ENCODE measurements around the gene STAT5B.
"Not testable (repeated sequence)": the region's sequence is repeated elsewhere in the genome, so short reads cannot be mapped to it uniquely, and the experiment has no call there.

The STAT5B gene

GRCh38 chr17:42264366-42264765 is 11.8 kb downstream of the STAT5B start:
- DNase-seq, result not testable (repeated sequence)

- DNase-seq, result no peak
Measured at GRCh38 chr17:42260318-42260717, 15.9 kb downstream of the STAT5B start.

GRCh38 chr17:42255445-42255844 is 20.7 kb downstream of the STAT5B start:
- DNase-seq, result no peak

- no peak for DNase-seq
Measured at GRCh38 chr17:42253578-42253977, 22.6 kb downstream of the STAT5B start.

- no peak for DNase-seq
Measured at GRCh38 chr17:42252597-42253550, 23.3 kb downstream of the STAT5B start.

GRCh38 chr17:42251115-42251514 is 25.1 kb downstream of the STAT5B start:
- DNase-seq, result no peak

- no peak for DNase-seq
Measured at GRCh38 chr17:42249681-42250446, 26.3 kb downstream of the STAT5B start.

GRCh38 chr17:42248351-42249179 is 27.6 kb downstream of the STAT5B start:
- no peak for DNase-seq

- no peak for DNase-seq
Measured at GRCh38 chr17:42247734-42248133, 28.5 kb downstream of the STAT5B start.

GRCh38 chr17:42246515-42246914 is 29.7 kb downstream of the STAT5B start:
- no peak for DNase-seq

- DNase-seq, result not testable (repeated sequence)
Measured at GRCh38 chr17:42245183-42245582, 31.0 kb downstream of the STAT5B start.

GRCh38 chr17:42244116-42244515 is 32.1 kb downstream of the STAT5B start:
- DNase-seq, result not testable (repeated sequence)

GRCh38 chr17:42243493-42243982 is 32.7 kb downstream of the STAT5B start:
- DNase-seq, result no peak

- DNase-seq, result no peak
Measured at GRCh38 chr17:42241871-42242270, 34.3 kb downstream of the STAT5B start.

- not testable (repeated sequence) for DNase-seq
Measured at GRCh38 chr17:42240863-42241262, 35.3 kb downstream of the STAT5B start.

GRCh38 chr17:42240201-42240600 is 36.0 kb downstream of the STAT5B start:
- no peak for DNase-seq

GRCh38 chr17:42239576-42239975 is 36.6 kb downstream of the STAT5B start:
- not testable (repeated sequence) for DNase-seq

GRCh38 chr17:42236760-42237159 is 39.4 kb downstream of the STAT5B start:
- no peak for DNase-seq

GRCh38 chr17:42233994-42234393 is 42.2 kb downstream of the STAT5B start:
- DNase-seq, result no peak

- DNase-seq, result no peak
Measured at GRCh38 chr17:42233156-42233555, 43.0 kb downstream of the STAT5B start.

- DNase-seq, result no peak
Measured at GRCh38 chr17:42230225-42230624, 46.0 kb downstream of the STAT5B start.

- DNase-seq, result no peak
Measured at GRCh38 chr17:42227849-42228700, 48.1 kb downstream of the STAT5B start.
